OCI-M2 (cell line): ENCODE data around the gene PRR13.

Source experiments
- DNase-seq: peaks from one replicate; lab custom pipeline; 2025; ENCODE audit not compliant: unreplicated experiment; lab: John Stamatoyannopoulos, UW

Gene PRR13

DNA sequence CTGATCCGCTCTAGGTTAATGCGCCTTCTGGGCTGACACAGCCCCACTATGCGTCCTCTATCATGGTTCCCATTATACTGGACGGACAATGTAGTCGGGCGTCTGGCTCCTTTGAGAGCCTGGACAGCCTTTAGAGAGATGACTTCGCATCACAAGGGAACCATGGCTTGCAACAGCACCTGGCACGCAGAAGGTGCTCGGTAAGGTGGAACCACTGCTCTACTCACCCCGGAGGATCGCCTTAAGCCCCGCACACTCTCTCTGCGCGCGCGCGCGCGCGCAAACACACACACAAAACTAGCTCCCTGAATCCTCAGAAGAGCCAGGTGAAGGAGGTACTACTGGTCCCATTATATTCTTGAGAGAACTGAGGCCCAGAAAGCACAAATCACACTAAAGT, 50.7 kb downstream of the PRR13 start:
- DNase-seq: no peak

DNA sequence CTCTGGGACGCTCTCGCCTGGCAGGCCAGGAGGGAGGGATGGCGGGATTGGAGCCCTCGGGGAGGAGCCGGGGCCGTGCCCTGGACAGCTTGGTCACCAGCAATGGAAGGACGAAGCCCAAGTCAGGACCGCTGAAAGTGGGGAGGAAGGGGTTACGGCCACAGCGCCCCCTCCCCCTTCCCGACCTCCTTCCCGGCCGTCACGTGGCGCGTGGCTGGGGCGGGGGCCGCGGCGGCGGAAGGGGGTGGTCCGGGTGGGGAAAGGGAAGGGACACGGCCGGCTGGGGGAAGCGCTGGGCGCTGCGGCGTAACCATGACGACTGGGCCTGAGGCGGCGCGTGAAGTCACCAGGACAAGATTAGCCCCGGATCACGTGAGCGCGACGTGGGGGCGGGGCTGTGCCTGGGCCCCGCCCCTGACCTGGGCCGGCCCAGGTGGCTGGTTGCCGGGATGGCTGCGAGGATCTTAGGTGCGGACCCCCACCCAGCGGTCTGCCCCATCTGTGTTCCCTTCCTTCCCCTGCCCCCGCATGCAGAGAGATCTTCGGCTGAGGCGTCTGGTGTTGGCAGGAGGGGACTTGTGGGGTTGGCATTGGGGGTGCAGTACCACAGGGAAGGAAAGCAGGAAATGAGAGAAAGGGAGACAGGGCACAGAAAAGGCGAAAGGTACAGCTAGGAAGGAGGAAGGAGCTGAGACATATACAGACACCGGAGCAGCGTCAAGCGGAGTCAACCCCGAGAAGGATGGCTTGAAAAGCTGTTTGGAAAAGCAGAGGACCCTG, 51.5 kb downstream of the PRR13 start:
- peak; percentile 79 for DNase-seq

DNA sequence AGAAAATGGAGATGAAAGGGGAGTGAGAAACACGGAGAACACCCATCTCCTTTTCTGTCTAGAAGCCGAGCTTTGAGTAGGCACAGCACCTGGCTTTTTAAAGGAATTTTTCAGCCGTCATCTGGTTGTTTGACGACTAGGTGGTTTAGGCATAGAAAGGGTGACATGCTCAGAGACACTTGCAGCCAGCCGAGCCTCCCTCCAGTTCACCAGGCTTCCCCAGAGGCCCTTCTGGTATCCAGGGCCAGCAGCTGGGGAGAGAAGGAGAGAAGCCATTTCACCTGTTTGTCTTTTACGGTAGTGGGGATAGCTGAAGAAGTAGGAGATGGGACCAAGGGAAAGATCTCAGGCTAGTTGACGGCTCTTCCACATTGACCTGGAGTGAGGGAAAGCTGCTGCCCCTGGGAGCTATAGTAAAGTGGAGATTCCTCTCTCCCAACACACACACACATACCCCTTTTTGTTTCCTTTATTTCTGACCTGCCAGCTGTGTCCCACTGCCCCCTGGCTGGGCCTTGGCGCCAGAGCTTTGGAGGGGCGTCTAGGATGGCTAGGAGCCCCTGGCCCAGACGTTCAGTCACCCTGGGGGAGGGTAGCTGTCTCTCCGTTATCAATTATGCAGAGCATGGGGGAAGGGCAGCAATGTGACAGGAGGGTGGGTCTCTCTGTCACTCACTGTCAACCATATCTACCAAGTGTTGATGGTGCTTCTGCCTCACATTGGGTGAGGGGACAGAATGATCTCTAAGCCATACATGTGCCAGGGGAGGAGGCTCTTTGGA, 52.3 kb downstream of the PRR13 start:
- DNase-seq: peak; percentile 29
